Ascending aorta (tissue), 2 donors: ENCODE data around the gene ARID3A. TPM values are rescaled to one million over a fixed set of nuclear protein-coding genes. Genes with fewer than 3 reads are reported as not detected.

Source experiments
- DNase-seq, 2 donors: peaks; one replicate each; pipeline ENCODE4 v3.0.0-alpha.2; 2019; ENCODE audit warnings: low spot score in 2 of 2
- H3K27ac ChIP-seq, 2 donors: fragments of 200-600 bp; sonication (generic); one replicate each; pipeline ENCODE4 v1.5.1; 2016 to 2017; ENCODE audit warnings: mild to moderate bottlenecking in 1 of 2
- H3K27me3 ChIP-seq: fragments of 200-600 bp; sonication (generic); one replicate; pipeline ENCODE4 v1.5.1; 2017
- H3K36me3 ChIP-seq, 2 donors: fragments of 200-600 bp; sonication (generic); one replicate each; pipeline ENCODE4 v1.5.1; 2016
- H3K4me1 ChIP-seq, 2 donors: fragments of 200-600 bp; sonication (generic); one replicate each; pipeline ENCODE4 v1.5.1; 2016 to 2017; ENCODE audit warnings: mild to moderate bottlenecking in 1 of 2
- H3K4me3 ChIP-seq, 2 donors: fragments of 200-600 bp; sonication (generic); one replicate each; pipeline ENCODE4 v1.5.1; 2016 to 2017; ENCODE audit warnings: mild to moderate bottlenecking in 1 of 2
- H3K9me3 ChIP-seq, 2 donors: fragments of 200-600 bp; sonication (generic); one replicate each; pipeline ENCODE4 v1.5.1; 2016
- CTCF ChIP-seq, 3 experiments: fragments of 200-600 bp in 2 of 3; fragments of 450-650 bp in 1 of 3; sonication (generic) in 2 of 3; IDR thresholded peaks; one replicate each; pipeline ENCODE4 v1.5.1; 2016 to 2019; ENCODE audit warnings: antibody characterized with exemption in 3 of 3, mild to moderate bottlenecking in 1 of 3, moderate library complexity in 1 of 3
- intact Hi-C: fragments of 100-400 bp; cut with DNase I; formaldehyde crosslinking; loops from one replicate; pipeline ENCODE4 v1.15.1; 2023
- total RNA-seq: library from RNA; depleted of rRNA; stranded (reverse); fragments of >200 nt; gene quantifications from one replicate; pipeline ENCODE4 v1.1.0, GENCODE V29; 2016

The ARID3A gene
- total RNA-seq, 1 donor from 2014 or later: 55.3 TPM

DNA sequence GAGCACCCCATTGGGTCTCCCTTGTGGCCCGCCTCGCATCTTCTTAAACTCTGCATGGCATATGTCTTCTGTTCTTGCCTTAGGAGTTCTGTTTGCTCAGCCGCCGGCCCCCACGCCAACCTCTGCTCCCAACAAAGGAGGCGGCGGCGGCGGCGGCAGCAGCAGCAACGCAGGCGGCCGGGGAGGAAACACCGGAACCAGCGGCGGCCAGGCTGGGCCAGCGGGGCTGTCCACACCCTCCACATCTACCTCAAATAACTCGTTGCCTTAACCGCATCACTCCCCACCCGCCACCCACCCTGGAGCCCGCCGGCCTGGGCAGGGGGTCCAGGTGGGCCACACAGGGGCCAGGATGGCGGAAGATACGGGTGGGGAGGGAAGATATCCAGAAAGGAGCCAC lies 46.0 kb downstream of the ARID3A start:
- TF ChIP-seq CTCF (IDR thresholded peaks at IDR 0.05): no peak
- no peak overlapping the region for H3K27ac ChIP-seq
- DNase-seq: no peak
- intact Hi-C loops: no loop called here
- H3K4me3 ChIP-seq: no peak overlapping the region
- H3K36me3 ChIP-seq: peaks cover 13 to 32% of the 10 kb centered on the region in 2 donors
- no peaks in the 10 kb centered on the region for H3K4me1 ChIP-seq
- no peaks in the 10 kb centered on the region for H3K27me3 ChIP-seq
- H3K9me3 ChIP-seq: peaks cover 7 to 8% of the 10 kb centered on the region in 2 donors

- Histone ChIP-seq H3K27me3 (no peaks in the 10 kb centered on the region), H3K36me3 (peaks cover 13 to 31% of the 10 kb centered on the region in 2 donors), H3K4me3 (no peak overlapping the region), H3K27ac (no peak overlapping the region), H3K9me3 (peaks cover 7 to 8% of the 10 kb centered on the region in 2 donors), H3K4me1 (no peaks in the 10 kb centered on the region)
- no peak for TF ChIP-seq CTCF (IDR thresholded peaks at IDR 0.05)
- DNase-seq: no peak
- intact Hi-C loops: no loop called here
Observed at GRCh38 chr19:972281-972680, 46.4 kb downstream of the ARID3A start.

DNA sequence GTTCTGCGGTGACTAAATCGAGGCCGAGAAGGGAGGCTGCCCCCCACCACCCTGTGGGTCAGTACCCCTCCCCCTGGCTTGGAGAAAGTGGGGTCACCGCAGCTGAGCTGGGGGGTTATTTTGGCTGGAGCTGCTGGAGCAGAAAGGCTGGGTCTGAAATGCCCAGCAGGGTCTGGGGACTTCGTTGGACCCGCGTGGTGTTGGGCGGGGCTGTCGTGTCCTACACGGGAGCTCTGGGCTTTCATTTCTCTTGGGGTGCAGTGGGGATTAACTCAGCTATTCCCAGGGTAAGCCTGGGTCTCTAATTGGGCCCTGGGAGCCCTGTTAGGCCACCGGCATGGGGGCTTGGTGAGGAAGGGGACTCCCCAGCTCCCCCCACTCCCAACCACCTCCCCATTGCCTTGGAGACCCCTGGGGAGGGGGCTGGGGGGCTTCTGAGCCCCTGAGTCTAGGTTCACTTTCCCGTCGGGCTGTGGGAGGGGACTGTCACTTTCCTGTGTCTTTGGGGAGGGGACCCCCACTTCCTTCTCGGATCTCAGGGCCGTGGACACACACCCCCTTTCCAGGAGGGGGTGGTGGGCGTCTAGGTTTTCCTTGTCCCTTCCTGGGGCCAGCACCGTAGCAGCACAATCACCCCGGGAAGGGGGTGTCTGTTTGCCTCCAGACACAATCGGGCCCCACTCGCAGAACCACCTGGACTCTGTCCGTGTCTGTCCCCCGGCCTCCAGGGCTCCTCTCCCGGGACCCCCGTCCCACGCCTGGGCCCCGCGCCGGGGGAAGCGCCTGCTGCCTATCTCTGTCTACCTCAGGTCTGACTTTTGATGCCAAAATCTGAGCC lies 48.1 kb downstream of the ARID3A start:
- no peak overlapping the region for H3K4me3 ChIP-seq
- no peak overlapping the region for H3K27ac ChIP-seq
- no peaks in the 10 kb centered on the region for H3K4me1 ChIP-seq
- H3K9me3 ChIP-seq: peaks cover 7 to 8% of the 10 kb centered on the region in 2 donors
- TF ChIP-seq CTCF (IDR thresholded peaks at IDR 0.05): no peak
- H3K36me3 ChIP-seq: peaks cover 6 to 24% of the 10 kb centered on the region in 2 donors
- H3K27me3 ChIP-seq: no peaks in the 10 kb centered on the region
- intact Hi-C loops: no loop called here
- DNase-seq: no peak

- intact Hi-C loops: no loop called here
- H3K36me3 ChIP-seq: peaks cover 6 to 19% of the 10 kb centered on the region in 2 donors
- DNase-seq: no peak
- peaks cover 7 to 8% of the 10 kb centered on the region in 2 donors for H3K9me3 ChIP-seq
- no peak for TF ChIP-seq CTCF (IDR thresholded peaks at IDR 0.05)
- H3K27me3 ChIP-seq: no peaks in the 10 kb centered on the region
- no peaks in the 10 kb centered on the region for H3K4me1 ChIP-seq
- no peak overlapping the region for H3K27ac ChIP-seq
- H3K4me3 ChIP-seq: no peak overlapping the region
Observed at GRCh38 chr19:974564-975257, 48.9 kb downstream of the ARID3A start.

GRCh38 chr19:976476-976875 lies 50.6 kb downstream of the ARID3A start:
- H3K27me3 ChIP-seq: no peaks in the 10 kb centered on the region
- H3K4me3 ChIP-seq: no peak overlapping the region
- no peak for TF ChIP-seq CTCF (IDR thresholded peaks at IDR 0.05)
- H3K27ac ChIP-seq: no peak overlapping the region
- H3K36me3 ChIP-seq: peaks cover 0 to 8% of the 10 kb centered on the region in 2 donors
- no peak for DNase-seq
- H3K9me3 ChIP-seq: no peaks in the 10 kb centered on the region
- H3K4me1 ChIP-seq: no peaks in the 10 kb centered on the region
- intact Hi-C loops: no loop called here
